ENCODE results near the gene CUL9. TPM values are rescaled to one million over a fixed set of nuclear protein-coding genes. Genes with fewer than 3 reads are reported as not detected.

CUL9 gene
- polyA plus RNA-seq, 1 donor from 2014 or later = 65.0 TPM

GRCh38 chr6:43241446-43241845 lies 59.5 kb downstream of the CUL9 start:
- no peaks in the 10 kb centered on the region for H3F3A ChIP-seq (ENCODE audit: insufficient read depth, low read length, poor library complexity, severe bottlenecking)
- no peaks in the 10 kb centered on the region for H3K9me3 ChIP-seq (ENCODE audit: low read length)
- H3K9ac ChIP-seq (ENCODE audit: low read length) = no peak overlapping the region
- H3K79me2 ChIP-seq (replicated peaks; ENCODE audit: insufficient read depth, low read length) = peaks cover 10% of the 10 kb centered on the region
- no peaks in the 10 kb centered on the region for H3K36me3 ChIP-seq (ENCODE audit: insufficient read depth, low read length)
- no peaks in the 10 kb centered on the region for H3K9me2 ChIP-seq (ENCODE audit: insufficient read depth, low read length)
- no peaks in the 10 kb centered on the region for H4K20me1 ChIP-seq (ENCODE audit: insufficient read depth)
- peaks cover 3% of the 10 kb centered on the region for H3K27me3 ChIP-seq (ENCODE audit: insufficient read depth, low read depth, low read length)
- no peak overlapping the region for H2AFZ ChIP-seq (ENCODE audit: low read depth, low read length)
- no peak overlapping the region for H3K4me2 ChIP-seq (ENCODE audit: low read length)
- TF ChIP-seq SMC3 (conservative IDR thresholded peaks at IDR 0.05; ENCODE audit: poor library complexity) (no peak), EZH2 (IDR thresholded peaks at IDR 0.05; ENCODE audit: borderline replicate concordance, insufficient read depth, low read length, poor library complexity, severe bottlenecking) (no peak)
- no peak overlapping the region for H3K27ac ChIP-seq (ENCODE audit: low read length)
- no peak overlapping the region for H3K4me3 ChIP-seq (ENCODE audit: low read length)

DNA sequence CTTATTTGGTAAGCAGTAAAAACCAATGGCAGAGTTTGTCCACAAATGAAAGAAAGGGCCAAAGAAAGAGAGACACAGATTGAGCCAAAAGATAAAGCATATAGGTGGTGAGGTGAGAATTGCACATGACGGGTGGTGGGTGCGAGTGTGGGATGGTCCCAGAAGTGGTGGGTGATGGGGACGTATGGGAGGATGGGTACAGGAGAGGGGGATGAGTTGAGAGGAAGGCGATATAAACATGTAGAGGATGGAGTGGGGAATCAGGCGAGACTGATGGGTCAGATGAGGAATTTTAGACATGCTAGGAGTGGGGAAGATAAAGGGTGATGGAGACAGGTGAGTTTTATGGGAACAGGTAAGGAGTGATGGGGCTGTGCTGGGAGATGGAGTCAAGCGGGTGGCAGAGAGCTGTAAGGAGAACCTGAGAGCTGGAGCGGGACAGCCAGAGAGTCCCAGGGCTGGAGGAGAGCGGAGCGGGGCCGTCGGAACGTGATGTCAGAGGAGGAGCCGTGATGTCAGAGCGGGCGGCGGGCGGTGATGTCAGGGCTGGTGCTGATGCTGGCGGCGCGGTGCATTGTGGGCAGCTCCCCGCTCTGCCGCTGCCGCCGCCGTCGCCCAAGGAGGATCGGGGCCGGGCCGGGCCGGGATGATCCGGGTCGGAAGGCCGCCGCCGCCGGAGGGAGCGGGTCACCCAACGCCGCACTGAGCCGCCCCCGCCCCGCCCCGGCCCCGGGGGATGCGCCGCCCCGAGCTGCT lies 61.1 kb downstream of the CUL9 start, which contains the start of gene TTBK1:
Gene TTBK1 (plus strand): TSS at position 574 of the 756 bp plus-strand sequence. CDS start 3,180 bp downstream, outside the sequence.
- no peaks in the 10 kb centered on the region for H3K36me3 ChIP-seq (ENCODE audit: insufficient read depth, low read length)
- no peaks in the 10 kb centered on the region for H3K9me3 ChIP-seq (ENCODE audit: low read length)
- H4K20me1 ChIP-seq (ENCODE audit: insufficient read depth) = no peaks in the 10 kb centered on the region
- TF ChIP-seq EZH2 (IDR thresholded peaks at IDR 0.05; ENCODE audit: borderline replicate concordance, insufficient read depth, low read length, poor library complexity, severe bottlenecking) (no peak), EP300 (conservative IDR thresholded peaks at IDR 0.05; ENCODE audit: poor library complexity, severe bottlenecking) (peak; percentile 60), POLR2AphosphoS5 (IDR thresholded peaks at IDR 0.05) (peak; percentile 94), SMC3 (conservative IDR thresholded peaks at IDR 0.05; ENCODE audit: poor library complexity) (peak; percentile 18)
- peak within 1 kb of the TSS; percentile 87 for H2AFZ ChIP-seq (ENCODE audit: low read depth, low read length)
- H3K9ac ChIP-seq (ENCODE audit: low read length) = peak within 1 kb of the TSS; percentile 93
- peak within 1 kb of the TSS; percentile 59 for H3K27ac ChIP-seq (ENCODE audit: low read length)
- H3K9me2 ChIP-seq (ENCODE audit: insufficient read depth, low read length) = no peaks in the 10 kb centered on the region
- H3K4me2 ChIP-seq (ENCODE audit: low read length) = peak within 1 kb of the TSS; percentile 89
- H3K4me3 ChIP-seq (ENCODE audit: low read length) = peak within 1 kb of the TSS; percentile 75
- peaks cover 3% of the 10 kb centered on the region for H3K27me3 ChIP-seq (ENCODE audit: insufficient read depth, low read depth, low read length)
- H3K79me2 ChIP-seq (replicated peaks; ENCODE audit: insufficient read depth, low read length) = peaks cover 16% of the 10 kb centered on the region
- no peaks in the 10 kb centered on the region for H3F3A ChIP-seq (ENCODE audit: insufficient read depth, low read length, poor library complexity, severe bottlenecking)

GRCh38 chr6:43243664-43244321 lies 61.8 kb downstream of the CUL9 start:
- Histone ChIP-seq H3K27ac (ENCODE audit: low read length) (peak overlapping the region; percentile 59), H3K27me3 (ENCODE audit: insufficient read depth, low read depth, low read length) (no peaks in the 10 kb centered on the region), H3K79me2 (replicated peaks; ENCODE audit: insufficient read depth, low read length) (peaks cover 20% of the 10 kb centered on the region), H3K36me3 (ENCODE audit: insufficient read depth, low read length) (no peaks in the 10 kb centered on the region), H3K4me3 (ENCODE audit: low read length) (peak overlapping the region; percentile 75), H4K20me1 (ENCODE audit: insufficient read depth) (no peaks in the 10 kb centered on the region), H3K9me3 (ENCODE audit: low read length) (no peaks in the 10 kb centered on the region), H3K9me2 (ENCODE audit: insufficient read depth, low read length) (no peaks in the 10 kb centered on the region), H3K9ac (ENCODE audit: low read length) (peak overlapping the region; percentile 93), H3F3A (ENCODE audit: insufficient read depth, low read length, poor library complexity, severe bottlenecking) (no peaks in the 10 kb centered on the region), H2AFZ (ENCODE audit: low read depth, low read length) (no peak overlapping the region), H3K4me2 (ENCODE audit: low read length) (peak overlapping the region; percentile 89)
- TF ChIP-seq, protein P1, sequence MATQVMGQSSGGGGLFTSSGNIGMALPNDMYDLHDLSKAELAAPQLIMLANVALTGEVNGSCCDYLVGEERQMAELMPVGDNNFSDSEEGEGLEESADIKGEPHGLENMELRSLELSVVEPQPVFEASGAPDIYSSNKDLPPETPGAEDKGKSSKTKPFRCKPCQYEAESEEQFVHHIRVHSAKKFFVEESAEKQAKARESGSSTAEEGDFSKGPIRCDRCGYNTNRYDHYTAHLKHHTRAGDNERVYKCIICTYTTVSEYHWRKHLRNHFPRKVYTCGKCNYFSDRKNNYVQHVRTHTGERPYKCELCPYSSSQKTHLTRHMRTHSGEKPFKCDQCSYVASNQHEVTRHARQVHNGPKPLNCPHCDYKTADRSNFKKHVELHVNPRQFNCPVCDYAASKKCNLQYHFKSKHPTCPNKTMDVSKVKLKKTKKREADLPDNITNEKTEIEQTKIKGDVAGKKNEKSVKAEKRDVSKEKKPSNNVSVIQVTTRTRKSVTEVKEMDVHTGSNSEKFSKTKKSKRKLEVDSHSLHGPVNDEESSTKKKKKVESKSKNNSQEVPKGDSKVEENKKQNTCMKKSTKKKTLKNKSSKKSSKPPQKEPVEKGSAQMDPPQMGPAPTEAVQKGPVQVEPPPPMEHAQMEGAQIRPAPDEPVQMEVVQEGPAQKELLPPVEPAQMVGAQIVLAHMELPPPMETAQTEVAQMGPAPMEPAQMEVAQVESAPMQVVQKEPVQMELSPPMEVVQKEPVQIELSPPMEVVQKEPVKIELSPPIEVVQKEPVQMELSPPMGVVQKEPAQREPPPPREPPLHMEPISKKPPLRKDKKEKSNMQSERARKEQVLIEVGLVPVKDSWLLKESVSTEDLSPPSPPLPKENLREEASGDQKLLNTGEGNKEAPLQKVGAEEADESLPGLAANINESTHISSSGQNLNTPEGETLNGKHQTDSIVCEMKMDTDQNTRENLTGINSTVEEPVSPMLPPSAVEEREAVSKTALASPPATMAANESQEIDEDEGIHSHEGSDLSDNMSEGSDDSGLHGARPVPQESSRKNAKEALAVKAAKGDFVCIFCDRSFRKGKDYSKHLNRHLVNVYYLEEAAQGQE (IDR thresholded peaks at IDR 0.05; ENCODE audit: borderline replicate concordance) = no peak
- no peak for TF ChIP-seq TAF1 (IDR thresholded peaks at IDR 0.05; ENCODE audit: low read depth)
- TF ChIP-seq POLR2AphosphoS5 (IDR thresholded peaks at IDR 0.05) = no peak
- no peak for TF ChIP-seq RAD21 (conservative IDR thresholded peaks at IDR 0.05)
- no peak for TF ChIP-seq EZH2 (IDR thresholded peaks at IDR 0.05; ENCODE audit: borderline replicate concordance, insufficient read depth, low read length, poor library complexity, severe bottlenecking)
- TF ChIP-seq EP300 (conservative IDR thresholded peaks at IDR 0.05; ENCODE audit: poor library complexity, severe bottlenecking) = no peak
- no peak for TF ChIP-seq SMC3 (conservative IDR thresholded peaks at IDR 0.05; ENCODE audit: poor library complexity)
- no peak for TF ChIP-seq CTCF (IDR thresholded peaks at IDR 0.05; ENCODE audit: poor library complexity, severe bottlenecking)
- TF ChIP-seq MXI1 (conservative IDR thresholded peaks at IDR 0.05; ENCODE audit: poor library complexity, severe bottlenecking) = no peak
